ENCODE data around the gene MCM8. TPM values are rescaled to one million over a fixed set of nuclear protein-coding genes. Genes with fewer than 3 reads are reported as not detected.

Gene MCM8
- total RNA-seq, 1 experiment from 2014 or later: 27.0 TPM

DNA sequence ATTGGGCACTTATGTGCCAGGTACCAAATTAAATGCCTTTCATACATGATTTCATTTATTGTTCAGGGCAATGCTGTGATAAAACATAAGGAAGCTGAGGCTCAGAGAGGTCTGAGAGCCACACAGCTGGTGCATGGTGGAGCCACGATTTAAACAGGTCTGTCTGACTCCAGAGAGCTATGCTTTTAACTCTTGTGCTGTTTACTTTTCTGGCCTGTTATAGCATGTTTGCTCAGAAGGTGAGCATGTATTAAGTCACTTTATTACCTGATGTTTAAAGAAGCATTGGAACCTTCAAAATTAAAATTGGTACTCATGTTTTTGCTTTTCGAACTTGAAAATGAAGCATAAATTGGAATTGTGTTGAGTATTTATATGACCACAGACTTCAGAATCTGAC lies 26.8 kb downstream of the MCM8 start:
- Histone ChIP-seq H3K27ac (ENCODE audit: low read length) (no peak overlapping the region), H2AFZ (ENCODE audit: low read length) (no peak overlapping the region), H3K36me3 (ENCODE audit: low read depth, low read length) (peaks cover 58% of the 10 kb centered on the region), H3K79me2 (ENCODE audit: low read length) (peaks cover 8% of the 10 kb centered on the region; the same call in 1 of the 2 replicates), H3K9ac (ENCODE audit: low read length) (no peak overlapping the region), H3K4me1 (ENCODE audit: insufficient read depth, low read length) (peaks cover 35% of the 10 kb centered on the region), H3K9me2 (replicated peaks; ENCODE audit: low read length) (no peaks in the 10 kb centered on the region), H4K20me1 (ENCODE audit: low read length) (no peaks in the 10 kb centered on the region), H3K4me2 (ENCODE audit: low read length) (peak overlapping the region; percentile 11; the same call in 1 of the 2 replicates), H3K9me3 (ENCODE audit: low read length) (no peaks in the 10 kb centered on the region), H3K27me3 (ENCODE audit: low read length) (no peaks in the 10 kb centered on the region), H3F3A (ENCODE audit: low read length, unreplicated experiment) (peaks cover 6% of the 10 kb centered on the region), H3K4me3 (ENCODE audit: low read length) (no peak overlapping the region)
- DNase-seq (peak; percentile 39), ATAC-seq (peak; percentile 28)
- TF ChIP-seq EZH2 (IDR thresholded peaks at IDR 0.05; ENCODE audit: low read length, unreplicated experiment) (no peak), EZH2phosphoT487 (IDR thresholded peaks at IDR 0.05; ENCODE audit: borderline replicate concordance, low read length) (no peak)
- TF ChIP-seq, protein P1, sequence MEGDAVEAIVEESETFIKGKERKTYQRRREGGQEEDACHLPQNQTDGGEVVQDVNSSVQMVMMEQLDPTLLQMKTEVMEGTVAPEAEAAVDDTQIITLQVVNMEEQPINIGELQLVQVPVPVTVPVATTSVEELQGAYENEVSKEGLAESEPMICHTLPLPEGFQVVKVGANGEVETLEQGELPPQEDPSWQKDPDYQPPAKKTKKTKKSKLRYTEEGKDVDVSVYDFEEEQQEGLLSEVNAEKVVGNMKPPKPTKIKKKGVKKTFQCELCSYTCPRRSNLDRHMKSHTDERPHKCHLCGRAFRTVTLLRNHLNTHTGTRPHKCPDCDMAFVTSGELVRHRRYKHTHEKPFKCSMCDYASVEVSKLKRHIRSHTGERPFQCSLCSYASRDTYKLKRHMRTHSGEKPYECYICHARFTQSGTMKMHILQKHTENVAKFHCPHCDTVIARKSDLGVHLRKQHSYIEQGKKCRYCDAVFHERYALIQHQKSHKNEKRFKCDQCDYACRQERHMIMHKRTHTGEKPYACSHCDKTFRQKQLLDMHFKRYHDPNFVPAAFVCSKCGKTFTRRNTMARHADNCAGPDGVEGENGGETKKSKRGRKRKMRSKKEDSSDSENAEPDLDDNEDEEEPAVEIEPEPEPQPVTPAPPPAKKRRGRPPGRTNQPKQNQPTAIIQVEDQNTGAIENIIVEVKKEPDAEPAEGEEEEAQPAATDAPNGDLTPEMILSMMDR (conservative IDR thresholded peaks at IDR 0.05; ENCODE audit: low read depth, low read length): no peak
- intact Hi-C loops (cut with micrococcal nuclease): no loop called here
- no TSS peak for BruUV-seq (replicated peaks)
- POLR2A ChIA-PET (ENCODE audit: unreplicated experiment): interaction anchor here (0.5 kb wide), 1 partner anchor 612 kb away, joined by 3 read pairs; no protein-coding TSS in a partner anchor
- CTCF ChIA-PET: interaction anchor here (0.6 kb wide), 1 partner anchor 448 kb away, joined by 3 read pairs; no protein-coding TSS in a partner anchor

DNA sequence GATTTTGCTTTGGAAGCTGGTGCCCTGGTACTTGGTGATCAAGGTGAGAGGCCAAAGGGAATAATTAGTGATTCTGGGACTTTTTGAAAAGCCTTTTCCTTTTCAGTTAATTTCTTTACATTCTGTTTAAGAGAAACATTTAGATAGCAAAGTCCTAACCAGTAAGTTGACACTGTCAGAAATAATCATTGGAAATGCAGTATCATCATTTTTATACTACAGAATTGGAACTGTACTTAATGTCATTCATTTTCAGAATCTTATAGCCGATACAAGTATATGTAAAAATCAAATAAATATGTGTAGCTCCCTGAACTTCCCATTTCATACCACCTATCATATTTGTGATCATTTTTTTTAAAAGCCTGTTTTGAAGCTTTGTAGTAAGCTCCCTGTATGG lies 27.5 kb downstream of the MCM8 start:
- BruUV-seq (replicated peaks): no TSS peak
- intact Hi-C loops (cut with micrococcal nuclease): no loop called here

DNA sequence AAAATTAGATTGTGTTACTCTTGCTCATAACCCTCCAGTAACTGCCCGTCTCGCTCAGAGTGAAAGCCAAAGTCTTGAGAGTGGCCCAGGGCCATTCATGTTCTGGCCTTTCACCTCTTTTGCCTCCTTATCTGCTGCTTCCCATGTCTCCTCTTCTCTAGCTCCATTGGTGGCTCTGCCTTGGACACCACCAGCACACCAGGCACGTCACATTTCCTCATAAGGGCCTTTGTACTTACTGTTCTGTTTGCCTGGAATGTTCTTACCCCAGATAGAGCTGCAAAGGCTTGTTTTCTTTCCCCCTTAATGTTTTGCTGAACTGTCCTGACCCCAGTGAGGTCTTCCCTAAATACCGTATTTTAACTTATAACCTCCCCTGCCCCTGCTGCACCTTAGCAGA lies 29.3 kb downstream of the MCM8 start:
- H3K27me3 ChIP-seq (ENCODE audit: low read length): no peaks in the 10 kb centered on the region
- peaks cover 1% of the 10 kb centered on the region; the same call in 1 of the 2 replicates for H3K79me2 ChIP-seq (ENCODE audit: low read length)
- CTCF ChIA-PET: no interaction called here
- intact Hi-C loops (cut with micrococcal nuclease): no loop called here
- H3K4me2 ChIP-seq (ENCODE audit: low read length): no peak overlapping the region
- no peaks in the 10 kb centered on the region for H3K9me3 ChIP-seq (ENCODE audit: low read length)
- no peak overlapping the region for H3K27ac ChIP-seq (ENCODE audit: low read length)
- H2AFZ ChIP-seq (ENCODE audit: low read length): no peak overlapping the region
- H3K9ac ChIP-seq (ENCODE audit: low read length): no peak overlapping the region
- BruUV-seq (replicated peaks): no TSS peak
- H3K4me1 ChIP-seq (ENCODE audit: insufficient read depth, low read length): peaks cover 11% of the 10 kb centered on the region
- TF ChIP-seq EZH2phosphoT487 (IDR thresholded peaks at IDR 0.05; ENCODE audit: borderline replicate concordance, low read length) (no peak), EZH2 (IDR thresholded peaks at IDR 0.05; ENCODE audit: low read length, unreplicated experiment) (no peak)
- TF ChIP-seq, protein P1 (conservative IDR thresholded peaks at IDR 0.05; ENCODE audit: low read depth, low read length): no peak
- POLR2A ChIA-PET (ENCODE audit: unreplicated experiment): no interaction called here
- DNase-seq (no peak), ATAC-seq (no peak)
- no peaks in the 10 kb centered on the region for H3K9me2 ChIP-seq (replicated peaks; ENCODE audit: low read length)
- no peak overlapping the region for H3K4me3 ChIP-seq (ENCODE audit: low read length)
- H3K36me3 ChIP-seq (ENCODE audit: low read depth, low read length): peaks cover 68% of the 10 kb centered on the region
- H4K20me1 ChIP-seq (ENCODE audit: low read length): no peaks in the 10 kb centered on the region
- no peaks in the 10 kb centered on the region for H3F3A ChIP-seq (ENCODE audit: low read length, unreplicated experiment)

More for the DNA sequence above, 27.5 kb downstream of the MCM8 start:
- Histone ChIP-seq H4K20me1 (ENCODE audit: low read length) (no peaks in the 10 kb centered on the region), H3K79me2 (ENCODE audit: low read length) (peaks cover 8% of the 10 kb centered on the region; the same call in 1 of the 2 replicates), H3K4me3 (ENCODE audit: low read length) (no peak overlapping the region), H2AFZ (ENCODE audit: low read length) (no peak overlapping the region), H3K27me3 (ENCODE audit: low read length) (no peaks in the 10 kb centered on the region), H3K9me3 (ENCODE audit: low read length) (no peaks in the 10 kb centered on the region), H3K36me3 (ENCODE audit: low read depth, low read length) (peaks cover 65% of the 10 kb centered on the region), H3F3A (ENCODE audit: low read length, unreplicated experiment) (no peaks in the 10 kb centered on the region), H3K9me2 (replicated peaks; ENCODE audit: low read length) (no peaks in the 10 kb centered on the region), H3K4me1 (ENCODE audit: insufficient read depth, low read length) (peaks cover 27% of the 10 kb centered on the region), H3K27ac (ENCODE audit: low read length) (no peak overlapping the region), H3K4me2 (ENCODE audit: low read length) (no peak overlapping the region), H3K9ac (ENCODE audit: low read length) (no peak overlapping the region)
- ChIA-PET POLR2A (ENCODE audit: unreplicated experiment) (no interaction called here), CTCF (no interaction called here)
- TF ChIP-seq EZH2 (IDR thresholded peaks at IDR 0.05; ENCODE audit: low read length, unreplicated experiment): no peak
- TF ChIP-seq EZH2phosphoT487 (IDR thresholded peaks at IDR 0.05; ENCODE audit: borderline replicate concordance, low read length): no peak
- TF ChIP-seq, protein P1 (conservative IDR thresholded peaks at IDR 0.05; ENCODE audit: low read depth, low read length): no peak
- DNase-seq (no peak), ATAC-seq (no peak)

Data from PC-3 (cell line).